GM06990 (cell line): ENCODE measurements around the gene GCK.

ENCODE experiments used
- DNase-seq: peaks from one replicate; pipeline ENCODE4 v3.0.0-alpha.2; 2011; ENCODE audit not compliant: insufficient read length; ENCODE audit errors: extremely low read depth
- H3K27me3 ChIP-seq: replicated peaks from 2 replicates; pipeline ENCODE4 v1.6.0; 2011; ENCODE audit warnings: low read length; ENCODE audit not compliant: control insufficient read depth, insufficient read depth
- H3K36me3 ChIP-seq: 2 replicates; pipeline ENCODE4 v1.5.1; 2011; ENCODE audit warnings: low read length; ENCODE audit not compliant: control insufficient read depth, insufficient read depth
- H3K4me3 ChIP-seq: replicated peaks from 2 replicates; pipeline ENCODE4 v1.5.1; 2011; ENCODE audit warnings: low read depth, mild to moderate bottlenecking, control low read depth, low read length
- CTCF ChIP-seq: IDR thresholded peaks from 2 replicates; pipeline ENCODE4 v1.5.1; 2011; ENCODE audit warnings: low read length, control low read depth, mild to moderate bottlenecking, inconsistent platforms; ENCODE audit not compliant: insufficient read depth, poor library complexity, severe bottlenecking

The GCK gene

GRCh38 chr7:44112231-44112996 lies 76.8 kb downstream of the GCK start:
- Histone ChIP-seq H3K27me3 (no peaks in the 10 kb centered on the region; the same call in 1 of the 2 replicates), H3K36me3 (peaks cover 19% of the 10 kb centered on the region), H3K4me3 (no peak overlapping the region)
- TF ChIP-seq CTCF: no peak
- no peak for DNase-seq

GRCh38 chr7:44111761-44112160 lies 77.5 kb downstream of the GCK start:
- Histone ChIP-seq H3K36me3 (peaks cover 14% of the 10 kb centered on the region), H3K4me3 (no peak overlapping the region)

GRCh38 chr7:44110719-44111635 lies 78.3 kb downstream of the GCK start:
- Histone ChIP-seq H3K4me3 (no peak overlapping the region), H3K27me3 (no peaks in the 10 kb centered on the region; the same call in 1 of the 2 replicates), H3K36me3 (peaks cover 10% of the 10 kb centered on the region)
- no peak for TF ChIP-seq CTCF
- DNase-seq: no peak

More at GRCh38 chr7:44111761-44112160, 77.5 kb downstream of the GCK start:
- no peak for DNase-seq
- no peaks in the 10 kb centered on the region; the same call in 1 of the 2 replicates for H3K27me3 ChIP-seq
- no peak for TF ChIP-seq CTCF

GRCh38 chr7:44109991-44110390 lies 79.2 kb downstream of the GCK start:
- TF ChIP-seq CTCF: no peak
- H3K4me3 ChIP-seq: no peak overlapping the region
- peaks cover 6% of the 10 kb centered on the region; the same call in 1 of the 2 replicates for H3K36me3 ChIP-seq
- DNase-seq: no peak
- H3K27me3 ChIP-seq: no peaks in the 10 kb centered on the region; the same call in none of the 2 replicates

GRCh38 chr7:44108768-44109750 lies 80.2 kb downstream of the GCK start:
- TF ChIP-seq CTCF: peak; percentile 25
- no peak overlapping the region for H3K4me3 ChIP-seq
- H3K27me3 ChIP-seq: no peaks in the 10 kb centered on the region; the same call in none of the 2 replicates
- H3K36me3 ChIP-seq: no peaks in the 10 kb centered on the region
- DNase-seq: no peak
